ENCODE results near the gene MYO1A. TPM values are rescaled to one million over a fixed set of nuclear protein-coding genes. Genes with fewer than 3 reads are reported as not detected.

MYO1A gene
- polyA plus RNA-seq, 1 of the 3 experiments (the other 2 are of a cell fraction): not detected

GRCh38 chr12:56999456-56999855, 50.5 kb downstream of the MYO1A start:
- H2AFZ ChIP-seq (ENCODE audit: low read depth): no peak overlapping the region
- WGBS (ENCODE audit: low lambda C conversion rate): 92% methylated on average over 4 of the region's 4 CpGs
- H3K4me1 ChIP-seq (ENCODE audit: control insufficient read depth in 1 of 2, insufficient read depth in 2 of 2, low read depth in 1 of 2, low read length in 1 of 2): no peaks in the 10 kb centered on the region; a peak in 1 of 4 replicates
- no peaks in the 10 kb centered on the region for H3F3A ChIP-seq (replicated peaks; ENCODE audit: insufficient read depth)
- H3K27me3 ChIP-seq (ENCODE audit: insufficient read depth): no peaks in the 10 kb centered on the region
- no peak overlapping the region for H3K27ac ChIP-seq (ENCODE audit: low read depth in 2 of 2, low read length in 1 of 2)
- no peak overlapping the region for H3K9ac ChIP-seq
- peaks cover 15% of the 10 kb centered on the region; the same call in 1 of the 2 replicates for H3K79me2 ChIP-seq (ENCODE audit: insufficient read depth)
- TF ChIP-seq, protein P1, sequence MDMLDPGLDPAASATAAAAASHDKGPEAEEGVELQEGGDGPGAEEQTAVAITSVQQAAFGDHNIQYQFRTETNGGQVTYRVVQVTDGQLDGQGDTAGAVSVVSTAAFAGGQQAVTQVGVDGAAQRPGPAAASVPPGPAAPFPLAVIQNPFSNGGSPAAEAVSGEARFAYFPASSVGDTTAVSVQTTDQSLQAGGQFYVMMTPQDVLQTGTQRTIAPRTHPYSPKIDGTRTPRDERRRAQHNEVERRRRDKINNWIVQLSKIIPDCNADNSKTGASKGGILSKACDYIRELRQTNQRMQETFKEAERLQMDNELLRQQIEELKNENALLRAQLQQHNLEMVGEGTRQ (IDR thresholded peaks at IDR 0.05; ENCODE audit: borderline replicate concordance, low read depth, low read length): no peak
- no peak for TF ChIP-seq RCOR1 (IDR thresholded peaks at IDR 0.05; ENCODE audit: low read length)
- TF ChIP-seq, protein P2, sequence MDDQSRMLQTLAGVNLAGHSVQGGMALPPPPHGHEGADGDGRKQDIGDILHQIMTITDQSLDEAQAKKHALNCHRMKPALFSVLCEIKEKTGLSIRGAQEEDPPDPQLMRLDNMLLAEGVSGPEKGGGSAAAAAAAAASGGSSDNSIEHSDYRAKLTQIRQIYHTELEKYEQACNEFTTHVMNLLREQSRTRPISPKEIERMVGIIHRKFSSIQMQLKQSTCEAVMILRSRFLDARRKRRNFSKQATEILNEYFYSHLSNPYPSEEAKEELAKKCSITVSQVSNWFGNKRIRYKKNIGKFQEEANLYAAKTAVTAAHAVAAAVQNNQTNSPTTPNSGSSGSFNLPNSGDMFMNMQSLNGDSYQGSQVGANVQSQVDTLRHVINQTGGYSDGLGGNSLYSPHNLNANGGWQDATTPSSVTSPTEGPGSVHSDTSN (IDR thresholded peaks at IDR 0.05): no peak
- TF ChIP-seq POLR2AphosphoS5 (IDR thresholded peaks at IDR 0.05; ENCODE audit: low read depth, low read length): no peak
- TF ChIP-seq USF1 (IDR thresholded peaks at IDR 0.05; ENCODE audit: borderline replicate concordance, low read depth): no peak
- TF ChIP-seq GATA2 (CRISPR knock-in tag; IDR thresholded peaks at IDR 0.05): no peak
- H3K4me3 ChIP-seq (ENCODE audit: low read depth in 2 of 2, low read length in 1 of 2): no peak overlapping the region
- H3K9me3 ChIP-seq: no peaks in the 10 kb centered on the region
- DNase-seq: no peak
- H3K36me3 ChIP-seq (replicated peaks in 1 of 2; ENCODE audit: control insufficient read depth in 1 of 2, insufficient read depth in 2 of 2, low read length in 1 of 2): peaks cover 25 to 68% of the 10 kb centered on the region in 2 experiments
- H3K9me2 ChIP-seq: no peaks in the 10 kb centered on the region
- POLR2A ChIA-PET: interaction anchor here (0.7 kb wide), 1 partner anchor 18 kb away, joined by 3 read pairs; no protein-coding TSS in a partner anchor
- H4K20me1 ChIP-seq (ENCODE audit: insufficient read depth): peaks cover 34% of the 10 kb centered on the region
- no peak overlapping the region for H3K4me2 ChIP-seq
- CTCF ChIA-PET: interaction anchor here (0.7 to 15.0 kb wide), 7 partner anchors 9 to 363 kb away, joined by 3 to 257 read pairs (median 4); partner anchors contain the start of gene STAT6

GRCh38 chr12:56998981-56999380, 50.9 kb downstream of the MYO1A start:
- Histone ChIP-seq H3K36me3 (replicated peaks in 1 of 2; ENCODE audit: control insufficient read depth in 1 of 2, insufficient read depth in 2 of 2, low read length in 1 of 2) (peaks cover 25 to 64% of the 10 kb centered on the region in 2 experiments), H3K9me3 (no peaks in the 10 kb centered on the region), H3K9me2 (no peaks in the 10 kb centered on the region), H3K27me3 (ENCODE audit: insufficient read depth) (no peaks in the 10 kb centered on the region), H3K4me1 (ENCODE audit: control insufficient read depth in 1 of 2, insufficient read depth in 2 of 2, low read depth in 1 of 2, low read length in 1 of 2) (no peaks in the 10 kb centered on the region; a peak in 1 of 4 replicates), H3K9ac (no peak overlapping the region), H3K4me3 (ENCODE audit: low read depth in 2 of 2, low read length in 1 of 2) (no peak overlapping the region), H4K20me1 (ENCODE audit: insufficient read depth) (peaks cover 34% of the 10 kb centered on the region), H3F3A (replicated peaks; ENCODE audit: insufficient read depth) (no peaks in the 10 kb centered on the region), H3K79me2 (ENCODE audit: insufficient read depth) (peaks cover 10% of the 10 kb centered on the region; the same call in 1 of the 2 replicates), H3K27ac (ENCODE audit: low read depth in 2 of 2, low read length in 1 of 2) (no peak overlapping the region), H3K4me2 (no peak overlapping the region), H2AFZ (ENCODE audit: low read depth) (no peak overlapping the region)
- ChIA-PET POLR2A (no interaction called here), CTCF (interaction anchor here (0.7 to 8.0 kb wide), 4 partner anchors 11 to 112 kb away, joined by 3 to 69 read pairs (median 5); partner anchors contain the start of gene STAT6)
- 77% methylated on average over 4 of the region's 4 CpGs for WGBS (ENCODE audit: low lambda C conversion rate)
- TF ChIP-seq TAF1 (IDR thresholded peaks at IDR 0.05; ENCODE audit: borderline replicate concordance, low read depth, low read length) (no peak), MXI1 (IDR thresholded peaks at IDR 0.05; ENCODE audit: low read depth, low read length) (no peak), ELF1 (IDR thresholded peaks at IDR 0.05) (no peak), CHD2 (IDR thresholded peaks at IDR 0.05; ENCODE audit: low read length, partially characterized antibody) (no peak), RXRA (IDR thresholded peaks at IDR 0.05; ENCODE audit: borderline replicate concordance, low read depth) (no peak), POLR2AphosphoS5 (IDR thresholded peaks at IDR 0.05; ENCODE audit: low read depth, low read length) (no peak), SMC3 (IDR thresholded peaks at IDR 0.05; ENCODE audit: low read depth, low read length) (no peak), JUND (IDR thresholded peaks at IDR 0.05) (no peak), TCF12 (IDR thresholded peaks at IDR 0.05) (no peak)
- TF ChIP-seq, protein P3, sequence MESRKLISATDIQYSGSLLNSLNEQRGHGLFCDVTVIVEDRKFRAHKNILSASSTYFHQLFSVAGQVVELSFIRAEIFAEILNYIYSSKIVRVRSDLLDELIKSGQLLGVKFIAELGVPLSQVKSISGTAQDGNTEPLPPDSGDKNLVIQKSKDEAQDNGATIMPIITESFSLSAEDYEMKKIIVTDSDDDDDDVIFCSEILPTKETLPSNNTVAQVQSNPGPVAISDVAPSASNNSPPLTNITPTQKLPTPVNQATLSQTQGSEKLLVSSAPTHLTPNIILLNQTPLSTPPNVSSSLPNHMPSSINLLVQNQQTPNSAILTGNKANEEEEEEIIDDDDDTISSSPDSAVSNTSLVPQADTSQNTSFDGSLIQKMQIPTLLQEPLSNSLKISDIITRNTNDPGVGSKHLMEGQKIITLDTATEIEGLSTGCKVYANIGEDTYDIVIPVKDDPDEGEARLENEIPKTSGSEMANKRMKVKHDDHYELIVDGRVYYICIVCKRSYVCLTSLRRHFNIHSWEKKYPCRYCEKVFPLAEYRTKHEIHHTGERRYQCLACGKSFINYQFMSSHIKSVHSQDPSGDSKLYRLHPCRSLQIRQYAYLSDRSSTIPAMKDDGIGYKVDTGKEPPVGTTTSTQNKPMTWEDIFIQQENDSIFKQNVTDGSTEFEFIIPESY (IDR thresholded peaks at IDR 0.05; ENCODE audit: borderline replicate concordance, low read depth): no peak
- TF ChIP-seq, protein P1 (IDR thresholded peaks at IDR 0.05; ENCODE audit: borderline replicate concordance, low read depth, low read length): no peak
- TF ChIP-seq, protein P4, sequence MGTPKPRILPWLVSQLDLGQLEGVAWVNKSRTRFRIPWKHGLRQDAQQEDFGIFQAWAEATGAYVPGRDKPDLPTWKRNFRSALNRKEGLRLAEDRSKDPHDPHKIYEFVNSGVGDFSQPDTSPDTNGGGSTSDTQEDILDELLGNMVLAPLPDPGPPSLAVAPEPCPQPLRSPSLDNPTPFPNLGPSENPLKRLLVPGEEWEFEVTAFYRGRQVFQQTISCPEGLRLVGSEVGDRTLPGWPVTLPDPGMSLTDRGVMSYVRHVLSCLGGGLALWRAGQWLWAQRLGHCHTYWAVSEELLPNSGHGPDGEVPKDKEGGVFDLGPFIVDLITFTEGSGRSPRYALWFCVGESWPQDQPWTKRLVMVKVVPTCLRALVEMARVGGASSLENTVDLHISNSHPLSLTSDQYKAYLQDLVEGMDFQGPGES (IDR thresholded peaks at IDR 0.05; ENCODE audit: low read depth, low read length): no peak
- TF ChIP-seq, protein P2 (IDR thresholded peaks at IDR 0.05): no peak
- no peak for DNase-seq

Measured in SK-N-SH (cell line).